ENCODE data around the gene TNPO2.

GRCh38 chr19:12763100-12763499, 39.4 kb upstream of the TNPO2 start:
- TF ChIP-seq POLR2A (IDR thresholded peaks at IDR 0.05; ENCODE audit: low read depth, low read length): no peak
- TF ChIP-seq TAF1 (IDR thresholded peaks at IDR 0.05; ENCODE audit: borderline replicate concordance, low read depth, low read length): no peak

Data from GM12892 (cell line).